NCI-H1048 (cell line): ENCODE results near the gene TRAPPC12.
"Not testable (repeated sequence)": the region's sequence is repeated elsewhere in the genome, so short reads cannot be mapped to it uniquely, and the experiment has no call there.

Source experiments
- DNase-seq: peaks from one replicate; lab custom pipeline; 2025; lab: John Stamatoyannopoulos, UW

TRAPPC12 gene

GRCh38 chr2:3379647-3380534 is at the start of gene TRAPPC12:
Gene TRAPPC12, plus strand, starts transcription at chr2:3379694. Its CDS starts 7,930 bp downstream, at chr2:3387624.
- peak; percentile 88 for DNase-seq

DNA sequence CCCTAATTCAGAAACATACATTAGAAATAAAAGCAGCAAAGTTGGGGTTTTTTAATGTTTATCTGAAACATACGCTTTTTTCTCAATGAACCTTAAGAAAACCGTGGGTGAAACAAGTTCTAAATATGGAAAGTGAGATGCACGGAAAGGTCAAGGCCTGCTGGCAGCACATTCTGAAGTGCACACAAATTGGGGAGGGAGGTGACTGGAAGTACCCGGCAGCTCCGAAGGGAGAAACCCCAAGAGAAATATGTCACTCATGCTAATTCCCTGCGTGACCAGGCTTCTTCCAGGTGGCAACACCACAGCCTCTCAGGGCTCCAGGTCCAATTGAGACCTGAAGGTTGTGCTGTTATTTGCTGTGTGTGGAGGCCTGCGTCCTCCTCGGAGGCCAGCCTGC is 47.4 kb upstream of the TRAPPC12 start:
- DNase-seq, result no peak

- DNase-seq, result no peak
Observed at GRCh38 chr2:3334392-3335345, 44.8 kb upstream of the TRAPPC12 start.

DNA sequence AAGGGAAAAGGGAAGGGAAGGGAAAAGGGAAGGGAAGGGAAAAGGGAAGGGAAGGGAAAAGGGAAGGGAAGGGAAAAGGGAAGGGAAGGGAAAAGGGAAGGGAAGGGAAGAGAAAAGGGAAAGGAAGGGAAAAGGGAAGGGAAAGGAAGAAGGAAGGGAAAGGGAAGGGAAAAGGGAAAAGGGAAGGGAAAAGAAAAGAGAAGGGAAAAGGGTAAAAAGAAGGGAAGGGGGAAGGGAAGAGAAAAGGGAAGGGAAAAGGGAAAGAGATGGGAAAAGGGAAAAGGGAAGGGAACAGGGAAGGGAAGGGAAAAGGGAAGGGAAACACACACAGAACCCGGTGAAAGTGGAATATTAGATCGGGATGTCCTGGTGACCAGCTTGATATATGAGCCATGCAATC is 42.6 kb upstream of the TRAPPC12 start:
- DNase-seq, result no peak

DNA sequence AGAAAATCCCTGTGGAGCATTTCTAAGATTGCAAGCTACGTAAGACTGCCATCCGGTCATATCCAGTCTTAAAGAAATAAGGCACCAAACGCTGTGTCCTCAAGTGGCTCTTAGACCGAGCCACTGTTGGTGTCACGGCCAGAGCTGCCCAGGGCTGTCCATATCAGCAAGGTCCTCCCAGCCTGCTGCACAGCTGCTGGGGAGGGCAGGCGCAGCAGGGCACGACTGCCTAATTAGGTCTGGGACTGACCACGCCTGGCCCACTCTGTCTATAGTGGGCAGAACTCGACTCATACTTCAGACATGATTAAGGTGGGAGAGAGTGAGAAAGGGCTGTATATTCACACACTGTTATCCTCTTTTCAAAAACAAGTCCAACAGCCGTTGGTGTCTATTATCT is 41.2 kb upstream of the TRAPPC12 start:
- no peak for DNase-seq

DNA sequence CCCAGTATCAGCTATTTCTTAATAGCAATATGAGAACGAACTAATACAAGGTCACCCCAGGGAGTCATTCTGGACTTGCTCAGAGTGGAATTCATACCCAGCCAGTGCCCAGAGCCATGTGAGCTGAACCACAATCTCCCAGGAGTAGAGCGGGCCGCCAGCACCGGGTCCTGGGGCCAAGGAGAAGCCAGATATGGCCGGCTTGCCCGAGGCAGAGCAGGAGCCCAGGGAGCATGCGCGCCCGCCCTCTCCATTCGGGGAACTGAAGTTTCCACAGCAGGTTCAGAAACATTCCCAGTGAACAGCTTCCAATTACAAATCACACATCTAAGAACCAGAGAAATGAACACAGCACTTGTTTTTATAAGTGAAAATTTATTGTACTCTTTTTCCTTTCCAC is 39.4 kb upstream of the TRAPPC12 start:
- DNase-seq, result no peak

DNA sequence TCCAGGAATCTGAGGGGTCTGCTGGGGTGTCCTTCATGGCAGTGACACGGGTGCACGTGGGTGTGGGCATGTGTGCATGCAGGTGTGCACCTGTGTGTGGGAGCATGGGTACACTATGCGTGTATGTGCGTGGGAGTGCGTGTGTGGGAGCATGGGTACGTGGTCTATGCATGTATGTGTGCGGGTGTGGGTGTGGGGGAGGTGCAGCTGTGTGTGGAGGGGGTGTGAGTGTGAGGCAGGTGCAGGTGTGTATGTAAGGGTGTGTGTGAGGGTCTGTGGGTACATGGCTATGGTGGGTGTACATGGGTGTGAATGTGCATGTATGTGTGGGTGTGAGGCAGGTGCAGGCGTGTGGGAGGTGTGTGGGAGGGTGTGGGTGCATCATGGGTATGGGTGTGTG is 38.2 kb upstream of the TRAPPC12 start:
- no peak for DNase-seq

DNA sequence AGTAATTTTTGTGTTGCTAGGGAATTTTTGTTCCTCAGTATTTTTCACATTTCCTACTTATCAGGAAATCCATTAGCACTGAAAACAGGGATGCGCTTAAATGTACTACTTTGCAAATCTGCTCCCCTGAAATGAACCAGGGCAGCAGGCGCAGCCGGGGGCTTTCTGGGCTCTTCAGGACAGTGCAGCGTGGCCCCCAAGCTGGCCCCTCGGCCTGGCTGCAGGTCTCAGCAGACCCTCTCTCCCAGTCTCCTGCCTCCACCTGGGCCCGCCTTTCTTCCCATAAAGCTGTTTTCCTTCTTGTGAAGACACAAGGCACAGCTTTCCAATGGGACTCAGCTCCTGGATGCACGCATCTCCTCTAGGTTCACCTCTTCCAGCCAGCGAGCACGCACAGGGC is 37.2 kb upstream of the TRAPPC12 start:
- no peak for DNase-seq

GRCh38 chr2:3343012-3343411 is 36.5 kb upstream of the TRAPPC12 start:
- no peak for DNase-seq

DNA sequence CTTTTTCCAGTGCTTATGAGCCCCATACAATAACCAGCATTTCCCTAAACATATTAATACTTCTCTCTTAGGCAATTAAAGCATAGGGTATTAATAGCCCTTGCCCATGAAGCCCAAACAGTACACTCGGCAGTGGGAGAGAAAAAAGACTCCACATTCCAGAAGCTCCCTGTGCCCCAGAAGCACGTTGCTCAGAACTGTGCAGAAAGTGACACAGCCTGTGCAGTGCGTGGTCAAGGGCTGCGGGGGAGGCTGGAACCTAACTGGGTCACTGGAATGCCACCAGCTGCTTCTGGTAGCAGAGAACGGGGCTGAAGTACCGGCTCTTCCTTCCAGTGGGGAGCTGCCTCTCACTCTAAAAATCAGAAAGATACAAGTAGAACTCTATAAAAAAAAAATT is 34.6 kb upstream of the TRAPPC12 start:
- DNase-seq, result no peak

DNA sequence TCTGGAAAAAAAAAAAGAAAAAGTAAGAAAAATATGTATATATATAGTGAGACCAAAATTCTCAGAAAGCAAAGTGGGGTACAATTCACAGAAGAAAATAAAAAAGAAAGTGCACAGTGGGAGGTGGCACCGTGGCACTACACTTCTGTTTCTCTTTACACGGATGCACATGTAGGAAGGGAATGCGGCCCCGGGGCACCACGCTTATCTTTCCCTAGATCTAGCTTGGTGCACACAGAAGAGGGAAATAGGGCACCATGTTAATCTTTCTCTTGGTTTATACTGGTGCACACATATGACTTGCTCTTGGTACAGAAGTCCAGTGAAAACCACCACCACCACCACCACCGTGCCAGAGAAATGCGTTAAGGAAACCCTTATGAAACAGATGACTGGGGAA is 33.9 kb upstream of the TRAPPC12 start:
- DNase-seq, result no peak

GRCh38 chr2:3348767-3349166 is 30.7 kb upstream of the TRAPPC12 start:
- DNase-seq, result no peak

- no peak for DNase-seq
Observed at GRCh38 chr2:3349211-3349693, 30.2 kb upstream of the TRAPPC12 start.

DNA sequence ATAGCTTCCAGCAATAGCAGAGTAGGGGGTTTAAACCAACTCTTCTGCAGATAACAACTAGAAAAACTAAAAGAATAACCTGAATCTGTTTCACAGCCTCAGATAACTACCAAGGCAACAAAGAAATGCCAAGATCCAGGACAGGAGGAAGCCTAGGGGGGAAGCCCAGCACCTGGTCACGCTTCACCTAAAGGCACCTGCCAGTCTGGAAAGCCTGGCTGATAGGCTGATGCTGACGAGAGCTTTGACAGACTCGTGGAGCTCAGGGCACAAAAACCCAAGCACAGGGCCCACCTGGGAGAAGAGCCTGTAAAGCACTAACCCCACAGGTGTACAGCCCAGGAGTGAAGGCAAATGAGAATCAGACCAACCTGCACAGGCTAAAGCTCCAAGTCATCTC is 24.5 kb upstream of the TRAPPC12 start:
- DNase-seq, result no peak

GRCh38 chr2:3355951-3356569 is 23.4 kb upstream of the TRAPPC12 start:
- DNase-seq, result no peak

DNA sequence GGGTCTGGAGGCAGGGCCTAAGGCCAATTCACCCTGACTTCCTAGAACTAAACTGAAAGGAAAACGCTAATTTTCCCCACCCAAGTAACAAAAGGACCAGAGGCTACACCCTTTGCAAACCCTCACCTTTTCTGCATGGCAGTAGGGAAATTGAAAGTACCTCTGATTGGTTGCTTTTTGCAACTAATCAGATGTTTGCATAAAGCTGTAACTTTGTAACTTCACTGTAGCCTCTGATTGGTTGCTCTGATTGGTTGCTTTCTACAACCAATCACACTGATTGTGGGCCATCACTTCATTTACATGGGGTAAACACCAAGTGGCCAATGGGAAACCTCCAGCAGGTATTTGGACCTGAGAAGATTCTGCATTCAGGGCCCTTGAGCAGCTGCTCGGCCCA is 22.7 kb upstream of the TRAPPC12 start:
- peak; percentile 10 for DNase-seq

- DNase-seq, result not testable (repeated sequence)
Observed at GRCh38 chr2:3357446-3357845, 22.0 kb upstream of the TRAPPC12 start.

- no peak for DNase-seq
Observed at GRCh38 chr2:3357926-3358325, 21.6 kb upstream of the TRAPPC12 start.

DNA sequence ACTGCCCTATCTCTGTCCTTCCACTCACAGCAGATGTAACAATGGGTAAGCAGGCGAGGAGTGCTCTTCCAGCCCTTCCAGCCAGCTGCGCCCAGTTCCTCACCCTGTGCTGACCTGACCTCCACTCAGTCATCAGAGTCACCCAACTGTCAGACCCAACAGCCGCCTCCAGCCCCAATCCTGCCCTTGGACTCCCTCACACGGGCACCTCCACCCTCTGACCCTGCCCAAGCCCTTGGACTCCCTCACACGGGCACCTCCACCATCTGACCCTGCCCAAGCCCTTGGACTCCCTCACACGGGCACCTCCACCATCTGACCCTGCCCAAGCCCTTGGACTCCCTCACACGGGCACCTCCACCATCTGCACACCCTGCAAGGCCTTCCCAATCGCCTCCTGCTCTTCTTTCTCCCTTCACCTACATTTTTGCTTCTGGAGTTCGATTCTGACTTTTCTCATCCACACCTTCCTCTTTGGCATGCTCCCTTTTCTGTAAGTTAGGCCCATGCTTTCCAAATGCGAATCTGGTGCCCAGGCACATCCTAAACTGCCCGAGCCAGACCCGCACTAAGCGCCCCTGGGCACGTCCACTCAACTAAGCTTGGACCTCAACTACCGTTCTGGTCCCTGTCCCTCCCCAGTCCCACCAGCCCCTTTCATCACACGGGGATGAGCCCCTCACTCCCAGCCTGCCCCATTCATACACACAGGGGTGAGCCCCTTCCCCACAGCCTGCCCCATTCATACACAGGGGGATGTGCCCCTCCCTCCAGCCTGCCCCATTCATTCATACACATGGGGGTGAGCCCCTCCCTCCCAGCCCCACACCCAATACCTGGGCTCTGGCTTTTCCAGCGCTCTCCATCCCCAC is 17.7 kb upstream of the TRAPPC12 start:
- no peak for DNase-seq

DNA sequence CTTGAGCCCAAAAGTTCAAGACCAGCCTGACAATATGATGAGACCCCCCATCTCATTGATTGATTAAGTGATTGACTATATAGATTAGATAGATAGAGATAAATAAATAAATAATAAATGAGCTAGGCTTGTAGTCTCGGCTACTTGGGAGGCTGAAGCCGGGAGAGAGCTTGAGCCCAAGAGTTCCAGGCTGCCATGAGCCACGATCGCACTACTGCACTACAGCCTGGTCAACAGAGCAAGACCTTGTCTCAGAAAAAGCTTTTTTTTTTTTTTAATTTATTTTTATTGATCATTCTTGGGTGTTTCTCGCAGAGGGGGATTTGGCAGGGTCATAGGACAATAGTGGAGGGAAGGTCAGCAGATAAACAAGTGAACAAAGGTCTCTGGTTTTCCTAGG is 14.3 kb upstream of the TRAPPC12 start:
- no peak for DNase-seq

- DNase-seq, result no peak
Observed at GRCh38 chr2:3368261-3368722, 11.2 kb upstream of the TRAPPC12 start.
